ENCODE results near the gene SLFNL1.

DNA sequence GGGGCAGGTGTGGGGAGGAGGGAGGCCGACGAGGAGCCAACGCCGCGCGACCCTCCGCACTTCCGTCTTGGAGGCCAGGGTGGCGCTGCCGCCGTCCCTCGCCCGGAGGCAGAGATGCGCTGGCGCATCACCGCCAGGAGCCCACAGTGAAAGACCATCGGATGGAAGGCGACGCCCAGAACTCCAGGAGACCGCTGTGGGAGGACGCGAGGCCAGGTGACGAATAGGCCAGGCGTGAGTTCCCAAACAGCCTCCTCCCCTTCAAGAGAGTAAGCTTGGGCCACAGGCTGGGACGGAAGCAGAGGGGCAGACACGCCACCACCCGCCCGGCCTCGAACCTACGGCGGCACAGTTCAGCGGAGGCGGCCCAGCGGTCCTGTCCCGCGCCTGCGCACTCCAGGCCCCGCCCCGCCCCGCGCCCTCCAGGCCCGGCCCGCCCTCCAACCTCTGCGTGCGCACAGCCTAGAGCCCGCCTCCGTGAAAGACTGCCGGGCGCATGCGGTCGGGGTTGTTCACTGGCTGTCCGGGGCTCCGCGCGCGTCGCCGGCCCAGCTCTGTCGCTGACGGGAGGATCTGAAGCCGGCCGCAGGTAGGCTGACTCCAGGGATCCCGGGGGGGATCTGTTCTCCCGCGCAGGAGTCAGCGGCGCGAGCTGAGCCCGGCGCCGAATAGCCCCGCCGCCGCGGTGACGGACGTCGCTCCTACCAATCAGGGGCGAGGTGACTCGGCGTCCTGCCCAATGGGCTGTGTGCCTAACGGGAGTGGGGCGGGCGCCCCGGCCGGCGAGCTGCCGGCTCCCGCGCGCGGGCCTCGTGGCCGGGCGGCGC is 42.1 kb downstream of the SLFNL1 start, which contains the start of gene CTPS1:
- TF ChIP-seq, protein P1, sequence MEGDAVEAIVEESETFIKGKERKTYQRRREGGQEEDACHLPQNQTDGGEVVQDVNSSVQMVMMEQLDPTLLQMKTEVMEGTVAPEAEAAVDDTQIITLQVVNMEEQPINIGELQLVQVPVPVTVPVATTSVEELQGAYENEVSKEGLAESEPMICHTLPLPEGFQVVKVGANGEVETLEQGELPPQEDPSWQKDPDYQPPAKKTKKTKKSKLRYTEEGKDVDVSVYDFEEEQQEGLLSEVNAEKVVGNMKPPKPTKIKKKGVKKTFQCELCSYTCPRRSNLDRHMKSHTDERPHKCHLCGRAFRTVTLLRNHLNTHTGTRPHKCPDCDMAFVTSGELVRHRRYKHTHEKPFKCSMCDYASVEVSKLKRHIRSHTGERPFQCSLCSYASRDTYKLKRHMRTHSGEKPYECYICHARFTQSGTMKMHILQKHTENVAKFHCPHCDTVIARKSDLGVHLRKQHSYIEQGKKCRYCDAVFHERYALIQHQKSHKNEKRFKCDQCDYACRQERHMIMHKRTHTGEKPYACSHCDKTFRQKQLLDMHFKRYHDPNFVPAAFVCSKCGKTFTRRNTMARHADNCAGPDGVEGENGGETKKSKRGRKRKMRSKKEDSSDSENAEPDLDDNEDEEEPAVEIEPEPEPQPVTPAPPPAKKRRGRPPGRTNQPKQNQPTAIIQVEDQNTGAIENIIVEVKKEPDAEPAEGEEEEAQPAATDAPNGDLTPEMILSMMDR (conservative IDR thresholded peaks at IDR 0.05; ENCODE audit: low read length) = no peak
- TF ChIP-seq EZH2phosphoT487 (IDR thresholded peaks at IDR 0.05; ENCODE audit: borderline replicate concordance) = no peak
